Stomach smooth muscle (tissue), 2 donors: ENCODE data around the gene HLA-DRA.
"Not testable (repeated sequence)": the region's sequence is repeated elsewhere in the genome, so short reads cannot be mapped to it uniquely, and the experiment has no call there.

Experiments
- H3K27ac ChIP-seq: one replicate; pipeline ENCODE4 v1.7.0; 2013; ENCODE audit warnings: mild to moderate bottlenecking, low read length, inconsistent platforms
- H3K27me3 ChIP-seq, 2 donors: one replicate each; pipeline ENCODE4 v1.7.0; 2013; ENCODE audit warnings: low read length in 2 of 2; ENCODE audit not compliant: insufficient read depth in 2 of 2, control insufficient read depth in 1 of 2
- H3K36me3 ChIP-seq, 2 donors: one replicate each; pipeline ENCODE4 v1.7.0; 2013; ENCODE audit warnings: low read length in 2 of 2; ENCODE audit not compliant: control insufficient read depth in 2 of 2, insufficient read depth in 2 of 2
- H3K4me1 ChIP-seq: one replicate; pipeline ENCODE4 v1.7.0; 2013; ENCODE audit warnings: low read length; ENCODE audit not compliant: control insufficient read depth, insufficient read depth
- H3K4me3 ChIP-seq, 2 donors: one replicate each; pipeline ENCODE4 v1.7.0; 2013; ENCODE audit warnings: low read length in 2 of 2
- H3K9ac ChIP-seq, 2 donors: one replicate each; pipeline ENCODE4 v1.7.0; 2013; ENCODE audit warnings: low read length in 2 of 2, mild to moderate bottlenecking in 1 of 2
- H3K9me3 ChIP-seq, 2 donors: one replicate each; pipeline ENCODE4 v1.7.0; 2013; ENCODE audit warnings: low read length in 2 of 2; ENCODE audit not compliant: control insufficient read depth in 2 of 2
- donor health status: healthy.
- donor health status: Pancreatic carcinoma.

HLA-DRA gene

DNA sequence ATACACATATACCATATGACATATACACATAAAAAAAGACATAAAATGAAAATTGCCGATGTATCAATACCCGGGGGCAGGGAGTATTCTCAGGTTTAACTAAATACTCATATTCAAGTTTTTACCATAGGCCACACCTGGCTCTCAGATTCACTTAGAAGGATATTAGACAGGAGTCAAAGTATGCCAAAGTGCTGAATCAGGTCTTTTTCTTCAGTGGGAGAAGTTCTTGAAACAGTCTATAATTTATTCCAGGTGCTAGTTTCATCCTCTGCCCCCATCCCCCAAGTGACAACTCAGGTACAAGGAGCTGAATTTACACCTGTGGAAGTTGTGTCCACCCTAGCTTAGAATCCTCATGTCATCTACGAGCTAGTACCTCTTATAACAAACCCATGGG, 8.5 kb upstream of the HLA-DRA start:
- Histone ChIP-seq H3K27ac (no peak overlapping the region), H3K27me3 (peaks cover 4 to 10% of the 10 kb centered on the region in 2 donors), H3K4me3 (no peak overlapping the region), H3K36me3 (no peaks in the 10 kb centered on the region), H3K9ac (no peak overlapping the region), H3K9me3 (no peaks in the 10 kb centered on the region), H3K4me1 (no peaks in the 10 kb centered on the region)

DNA sequence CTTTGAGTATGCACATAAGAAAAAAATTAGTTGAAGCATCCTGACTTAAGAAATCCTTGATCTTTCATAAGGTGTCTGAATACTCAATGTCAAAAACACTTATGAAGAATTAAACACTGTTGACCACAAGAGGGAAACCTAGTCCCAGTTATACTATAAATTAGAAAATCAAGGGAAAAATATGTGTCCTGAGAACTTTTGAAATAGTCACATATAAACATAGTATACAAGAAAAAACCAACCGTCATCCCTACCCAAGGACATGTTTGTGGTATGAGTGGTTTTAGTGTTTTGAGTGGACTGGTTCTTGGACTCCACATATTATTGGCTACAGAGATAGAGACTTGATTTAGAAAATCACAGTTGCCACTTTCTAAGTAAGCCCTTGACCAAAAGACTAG, 7.6 kb upstream of the HLA-DRA start:
- H3K27me3 ChIP-seq = peaks cover 4 to 10% of the 10 kb centered on the region in 2 donors
- no peaks in the 10 kb centered on the region for H3K36me3 ChIP-seq
- no peak overlapping the region for H3K9ac ChIP-seq
- no peaks in the 10 kb centered on the region for H3K4me1 ChIP-seq
- no peaks in the 10 kb centered on the region for H3K9me3 ChIP-seq
- H3K27ac ChIP-seq = no peak overlapping the region
- no peak overlapping the region for H3K4me3 ChIP-seq

DNA sequence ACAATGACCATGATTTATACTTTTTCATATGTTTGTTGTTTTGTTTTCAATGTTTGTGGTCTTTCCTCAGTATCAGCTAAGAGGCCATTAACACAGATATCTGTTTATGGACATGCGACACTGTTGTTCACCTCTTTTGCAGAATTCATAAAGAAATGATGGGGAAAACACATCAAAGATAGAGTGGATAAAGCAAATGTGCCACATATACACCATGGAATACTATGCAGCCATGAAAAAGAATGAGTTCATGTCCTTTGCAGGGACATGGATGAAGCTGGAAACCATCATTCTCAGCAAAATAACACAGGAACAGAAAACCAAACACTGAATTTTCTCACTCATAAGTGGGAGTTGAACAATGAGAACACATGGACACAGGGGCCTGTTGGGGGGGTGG, 5.7 kb upstream of the HLA-DRA start:
- H3K9me3 ChIP-seq, H3K36me3 ChIP-seq, H3K9ac ChIP-seq, H3K4me3 ChIP-seq, H3K27me3 ChIP-seq, H3K4me1 ChIP-seq, H3K27ac ChIP-seq: not testable (repeated sequence)

DNA sequence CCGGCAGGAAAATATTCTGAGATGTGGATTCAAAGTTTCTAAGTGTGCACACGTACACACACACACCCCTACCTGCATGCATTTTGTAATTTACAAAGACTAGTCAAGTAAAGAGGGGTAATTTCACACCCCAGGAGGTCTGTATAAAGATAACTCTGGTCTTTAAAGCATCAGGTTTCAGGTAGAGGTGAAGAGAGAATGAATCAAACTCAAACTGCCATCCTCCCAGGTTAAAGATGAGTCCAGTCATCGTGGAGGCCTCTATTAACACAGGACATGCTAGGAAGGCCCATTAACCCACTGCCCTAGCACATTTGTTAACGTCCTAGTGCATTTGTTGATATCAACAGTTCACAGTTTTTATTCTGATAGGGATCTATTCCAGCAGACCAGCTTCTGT, 3.5 kb upstream of the HLA-DRA start:
- Histone ChIP-seq H3K36me3 (no peaks in the 10 kb centered on the region), H3K9me3 (no peaks in the 10 kb centered on the region), H3K27me3 (peaks cover 2 to 3% of the 10 kb centered on the region in 2 donors), H3K4me3 (no peak overlapping the region), H3K27ac (no peak overlapping the region), H3K4me1 (no peaks in the 10 kb centered on the region), H3K9ac (no peak overlapping the region)

DNA sequence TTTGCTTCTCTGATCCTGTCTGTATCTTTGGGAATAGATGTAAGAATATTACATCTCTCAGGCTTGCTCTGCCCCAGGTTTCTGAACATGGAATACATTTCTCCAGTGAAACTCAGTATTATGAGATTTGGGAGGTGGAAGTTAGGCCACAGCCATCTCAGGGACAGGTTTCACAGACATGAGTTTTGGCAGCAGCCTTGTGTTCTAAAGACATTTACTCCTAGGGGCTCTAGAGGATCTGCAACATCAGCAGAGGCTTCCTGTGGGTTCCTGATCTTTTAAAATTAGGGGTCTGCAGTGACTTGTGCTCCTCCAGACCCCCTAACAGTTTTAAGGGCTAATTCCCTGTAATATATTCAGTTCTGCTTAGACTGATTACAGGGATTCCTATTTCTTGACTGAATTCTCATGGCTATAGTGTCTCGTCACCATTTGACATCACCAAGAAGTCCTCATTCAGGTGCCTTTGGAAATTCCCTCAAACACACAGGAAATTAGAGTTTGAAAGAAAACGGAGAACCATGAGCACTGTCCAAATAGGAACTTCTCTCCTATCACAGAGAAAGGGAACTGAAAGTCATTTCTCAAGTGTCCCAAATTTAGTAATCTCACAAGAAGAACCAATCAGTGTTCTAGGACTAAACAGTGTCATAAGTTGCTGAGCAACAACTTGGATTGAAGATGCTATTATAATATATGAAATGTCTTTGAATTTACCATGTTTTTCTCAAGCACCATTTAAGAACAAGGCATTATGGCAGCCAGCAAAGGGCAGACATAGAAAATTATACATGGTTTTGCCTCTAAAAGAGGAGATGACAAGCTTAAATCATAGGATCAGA, 2.5 kb upstream of the HLA-DRA start:
- Histone ChIP-seq H3K27ac (no peak overlapping the region), H3K36me3 (no peaks in the 10 kb centered on the region), H3K9me3 (no peaks in the 10 kb centered on the region), H3K27me3 (peaks cover 0 to 2% of the 10 kb centered on the region in 2 donors), H3K9ac (no peak overlapping the region), H3K4me3 (no peak overlapping the region), H3K4me1 (no peaks in the 10 kb centered on the region)

DNA sequence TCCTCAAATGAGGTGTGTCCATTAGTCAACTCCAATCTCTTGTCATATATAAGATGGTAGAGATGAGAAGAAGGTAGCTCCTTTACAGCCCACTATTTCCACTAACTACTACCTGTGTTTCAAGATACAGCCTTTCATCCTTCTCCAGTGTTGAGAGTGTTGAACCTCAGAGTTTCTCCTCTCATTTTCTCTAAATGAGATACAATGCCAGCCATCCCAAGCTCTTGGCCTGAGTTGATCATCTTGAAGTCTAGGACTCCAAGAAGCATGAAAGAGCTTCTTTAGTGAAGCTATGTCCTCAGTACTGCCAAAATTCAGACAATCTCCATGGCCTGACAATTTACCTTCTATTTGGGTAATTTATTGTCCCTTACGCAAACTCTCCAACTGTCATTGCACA, 548 bp upstream of the HLA-DRA start:
- no peaks in the 10 kb centered on the region for H3K9me3 ChIP-seq
- no peaks in the 10 kb centered on the region for H3K4me1 ChIP-seq
- peaks cover 0 to 4% of the 10 kb centered on the region in 2 donors for H3K27me3 ChIP-seq
- no peak overlapping the region for H3K9ac ChIP-seq
- H3K4me3 ChIP-seq = no peak overlapping the region
- H3K27ac ChIP-seq = no peak overlapping the region
- H3K36me3 ChIP-seq = no peaks in the 10 kb centered on the region

DNA sequence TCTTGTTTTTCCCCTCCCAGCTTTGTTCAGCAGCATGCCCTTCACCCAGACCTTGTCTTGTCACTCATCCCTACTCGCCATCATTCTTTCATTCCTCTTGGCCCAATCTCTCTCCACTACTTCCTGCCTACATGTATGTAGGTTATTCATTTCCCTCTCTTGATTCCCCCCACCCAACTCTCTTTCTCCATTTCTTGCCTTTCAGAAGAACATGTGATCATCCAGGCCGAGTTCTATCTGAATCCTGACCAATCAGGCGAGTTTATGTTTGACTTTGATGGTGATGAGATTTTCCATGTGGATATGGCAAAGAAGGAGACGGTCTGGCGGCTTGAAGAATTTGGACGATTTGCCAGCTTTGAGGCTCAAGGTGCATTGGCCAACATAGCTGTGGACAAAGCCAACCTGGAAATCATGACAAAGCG, 2.6 kb downstream of the HLA-DRA start:
- H3K36me3 ChIP-seq = no peaks in the 10 kb centered on the region
- no peak overlapping the region for H3K4me3 ChIP-seq
- no peak overlapping the region for H3K9ac ChIP-seq
- H3K27ac ChIP-seq = no peak overlapping the region
- no peaks in the 10 kb centered on the region for H3K9me3 ChIP-seq
- peaks cover 0 to 4% of the 10 kb centered on the region in 2 donors for H3K27me3 ChIP-seq
- H3K4me1 ChIP-seq = no peaks in the 10 kb centered on the region

DNA sequence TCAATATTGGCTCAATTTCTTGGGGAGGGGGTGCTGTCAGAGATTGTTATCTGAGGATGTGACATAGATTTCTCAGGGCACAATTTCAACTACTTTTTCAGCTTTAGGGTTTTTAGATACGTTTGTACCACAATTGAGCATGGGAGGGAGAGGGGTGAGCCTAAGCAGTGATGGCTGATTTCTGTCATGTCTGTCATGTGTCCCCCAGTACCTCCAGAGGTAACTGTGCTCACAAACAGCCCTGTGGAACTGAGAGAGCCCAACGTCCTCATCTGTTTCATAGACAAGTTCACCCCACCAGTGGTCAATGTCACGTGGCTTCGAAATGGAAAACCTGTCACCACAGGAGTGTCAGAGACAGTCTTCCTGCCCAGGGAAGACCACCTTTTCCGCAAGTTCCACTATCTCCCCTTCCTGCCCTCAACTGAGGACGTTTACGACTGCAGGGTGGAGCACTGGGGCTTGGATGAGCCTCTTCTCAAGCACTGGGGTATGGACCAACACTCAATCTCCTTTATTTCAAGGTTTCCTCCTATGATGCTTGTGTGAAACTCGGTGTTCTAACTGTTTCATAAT, 3.4 kb downstream of the HLA-DRA start:
- Histone ChIP-seq H3K4me3 (no peak overlapping the region), H3K9me3 (no peaks in the 10 kb centered on the region), H3K36me3 (no peaks in the 10 kb centered on the region), H3K9ac (no peak overlapping the region), H3K4me1 (no peaks in the 10 kb centered on the region), H3K27me3 (peaks cover 0 to 4% of the 10 kb centered on the region in 2 donors), H3K27ac (no peak overlapping the region)

DNA sequence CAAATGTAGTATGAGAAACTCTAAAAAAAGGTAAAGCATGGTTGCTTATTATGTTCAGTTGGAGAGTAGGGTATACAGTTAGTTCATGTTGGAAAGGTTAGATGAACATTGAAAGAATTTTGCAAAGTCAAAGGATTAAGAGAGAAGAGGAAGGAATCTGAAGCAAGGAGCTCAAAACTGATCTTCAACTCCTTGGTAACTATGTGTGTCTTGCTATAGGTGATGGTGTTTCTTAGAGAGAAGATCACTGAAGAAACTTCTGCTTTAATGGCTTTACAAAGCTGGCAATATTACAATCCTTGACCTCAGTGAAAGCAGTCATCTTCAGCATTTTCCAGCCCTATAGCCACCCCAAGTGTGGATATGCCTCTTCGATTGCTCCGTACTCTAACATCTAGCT, 4.7 kb downstream of the HLA-DRA start:
- H3K36me3 ChIP-seq = no peaks in the 10 kb centered on the region
- no peaks in the 10 kb centered on the region for H3K9me3 ChIP-seq
- H3K4me3 ChIP-seq = no peak overlapping the region
- no peak overlapping the region for H3K9ac ChIP-seq
- peaks cover 0 to 4% of the 10 kb centered on the region in 2 donors for H3K27me3 ChIP-seq
- H3K27ac ChIP-seq = no peak overlapping the region
- no peaks in the 10 kb centered on the region for H3K4me1 ChIP-seq

DNA sequence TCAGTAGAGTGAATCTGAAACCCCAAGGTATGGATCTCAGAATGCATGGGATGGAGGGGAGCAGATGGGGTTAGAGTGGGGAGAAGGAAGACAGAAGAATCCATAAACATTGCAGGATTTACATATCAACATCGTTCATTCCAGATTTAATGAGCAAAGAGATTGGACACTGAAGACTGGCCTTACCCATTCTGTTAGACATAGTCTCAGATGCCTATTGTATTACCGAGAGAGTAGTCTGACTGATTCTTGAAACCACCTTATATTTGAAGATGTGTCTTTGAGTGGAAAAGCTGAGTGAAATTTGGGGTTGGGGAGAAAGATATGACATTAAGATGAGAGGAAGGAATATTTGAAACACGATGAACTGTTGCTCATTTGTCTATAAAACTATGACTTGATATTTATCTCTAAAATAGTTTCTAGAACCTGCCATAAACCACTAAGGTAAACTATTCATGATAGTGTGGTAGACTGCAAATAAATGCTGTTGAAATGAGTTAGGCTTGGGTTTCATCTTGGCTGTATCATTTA, 5.7 kb downstream of the HLA-DRA start:
- H3K9me3 ChIP-seq = no peaks in the 10 kb centered on the region
- H3K4me1 ChIP-seq = no peaks in the 10 kb centered on the region
- no peak overlapping the region for H3K4me3 ChIP-seq
- H3K9ac ChIP-seq = no peak overlapping the region
- no peaks in the 10 kb centered on the region for H3K36me3 ChIP-seq
- peaks cover 0 to 2% of the 10 kb centered on the region in 2 donors for H3K27me3 ChIP-seq
- H3K27ac ChIP-seq = no peak overlapping the region

DNA sequence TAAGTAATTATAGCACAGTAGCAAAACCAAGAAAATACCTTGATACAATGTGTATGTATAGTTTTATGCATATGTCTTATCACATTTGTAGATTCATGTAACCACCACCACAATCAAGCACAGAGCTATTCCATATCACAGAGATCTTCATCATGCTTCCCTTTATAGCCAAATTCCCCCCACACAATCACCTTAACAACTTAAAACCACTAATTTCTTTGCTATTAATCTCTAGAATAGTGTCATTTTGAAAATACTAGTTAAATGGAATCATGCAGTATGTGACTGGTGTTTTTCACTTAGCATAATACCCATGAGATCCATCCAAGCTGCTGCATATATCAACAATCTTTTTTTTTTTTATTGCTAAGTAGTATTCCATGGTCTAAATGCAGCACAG, 8.2 kb downstream of the HLA-DRA start:
- Histone ChIP-seq H3K4me1 (no peaks in the 10 kb centered on the region), H3K27ac (no peak overlapping the region), H3K9me3 (no peaks in the 10 kb centered on the region), H3K36me3 (no peaks in the 10 kb centered on the region), H3K27me3 (peaks cover 0 to 2% of the 10 kb centered on the region in 2 donors), H3K9ac (no peak overlapping the region), H3K4me3 (no peak overlapping the region)
